ENCODE data around the gene CHAF1A.

The CHAF1A gene

DNA sequence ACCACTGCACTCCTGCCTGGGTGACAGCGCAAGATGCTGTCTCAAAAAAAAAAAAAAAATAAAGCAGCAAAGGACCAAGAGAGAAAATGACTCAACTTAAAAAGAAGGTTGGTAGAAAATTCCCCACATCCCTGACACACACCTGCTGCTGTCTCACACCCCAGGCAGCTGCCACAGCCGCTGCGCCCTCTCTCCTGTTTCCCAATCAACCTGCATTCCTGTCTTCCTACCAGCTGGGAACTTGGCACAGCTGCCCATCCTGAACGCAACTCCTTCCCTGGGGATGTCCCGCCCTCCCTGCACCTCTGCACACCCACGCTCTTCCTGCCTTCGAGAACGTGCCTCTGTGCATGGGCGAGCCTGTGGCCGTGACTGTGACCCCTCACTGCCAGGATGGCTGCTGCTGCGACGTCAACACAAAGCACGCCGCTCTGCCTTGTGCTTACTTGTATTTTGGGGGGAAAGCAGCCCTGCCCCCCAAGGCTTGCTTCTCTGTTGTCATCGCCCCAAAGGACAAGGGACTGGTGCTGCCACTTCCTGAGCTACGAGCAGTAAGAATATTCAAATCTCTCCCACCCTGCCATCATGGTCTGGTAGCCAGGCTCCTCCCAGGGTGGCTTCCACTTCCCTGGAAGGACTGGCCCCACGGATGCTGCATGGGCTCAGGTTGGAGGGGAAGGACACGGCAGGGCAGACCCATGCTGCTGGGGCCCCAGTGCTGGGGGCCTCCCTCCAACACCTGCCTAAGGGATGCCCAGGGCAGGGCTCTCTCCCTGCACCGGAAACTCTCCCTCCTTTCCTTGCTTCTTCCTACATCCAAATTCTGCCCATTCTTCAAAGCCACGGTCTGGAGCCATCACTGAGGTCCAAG lies 22.8 kb upstream of the CHAF1A start:
- peak; percentile 25 for DNase-seq

DNA sequence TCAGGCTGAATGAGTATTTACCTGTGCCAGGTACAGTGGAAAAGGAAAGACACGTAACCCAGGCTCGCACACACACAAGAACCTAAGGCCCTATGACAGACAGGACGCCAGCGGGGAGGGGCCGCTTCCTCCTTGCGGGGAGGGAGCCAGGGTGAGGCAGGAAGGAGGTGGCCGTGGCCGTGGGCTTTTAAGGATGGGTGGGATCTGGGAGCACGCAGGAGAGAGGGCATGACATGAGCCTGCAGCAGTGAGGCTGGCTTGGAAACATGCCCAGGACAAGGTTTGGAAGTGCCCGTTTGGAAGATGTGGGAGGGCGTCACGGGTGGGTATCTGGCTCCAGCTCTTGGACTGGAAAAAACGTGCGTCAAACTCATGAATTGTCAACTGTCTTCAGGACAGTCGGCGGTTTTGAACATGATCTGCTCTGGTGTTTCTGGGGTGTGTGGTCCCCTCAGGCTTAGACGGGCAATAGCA lies 22.1 kb upstream of the CHAF1A start:
- peak; percentile 38 for DNase-seq

DNA sequence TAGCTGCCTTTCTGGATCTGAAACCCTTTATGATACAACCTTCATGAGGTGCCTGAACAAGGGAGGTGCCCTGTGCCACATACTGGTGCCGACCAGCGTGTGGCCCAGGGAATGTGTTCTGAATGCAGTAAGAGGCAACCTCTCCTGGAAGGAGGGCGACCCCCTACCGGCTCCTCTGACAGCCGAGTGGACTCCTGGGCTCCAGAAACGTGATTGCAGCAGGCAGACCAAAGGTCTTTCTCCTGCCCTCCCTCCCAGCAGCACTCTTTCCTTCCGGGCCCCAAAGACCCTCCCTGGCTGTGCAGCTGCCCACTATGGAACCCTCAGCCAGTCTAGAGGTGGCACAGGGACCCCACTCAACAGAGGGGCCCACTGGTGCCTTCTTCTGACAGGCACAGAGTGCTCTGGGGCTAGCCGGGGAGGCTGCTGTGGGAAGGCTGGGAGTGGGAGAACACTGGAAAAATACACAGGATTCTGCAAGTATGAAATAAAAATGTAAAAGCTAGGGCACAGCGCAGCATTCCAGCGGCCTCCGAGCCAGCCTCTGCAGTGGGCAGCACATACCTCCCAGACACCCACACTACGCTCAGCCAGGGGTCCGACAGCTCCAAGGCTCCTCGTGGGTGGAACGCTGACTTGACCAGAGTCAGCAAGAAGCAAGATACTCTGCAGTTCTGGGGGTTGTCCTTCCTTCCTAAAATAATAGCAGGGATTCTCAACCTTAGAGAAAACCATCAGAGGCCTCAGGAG lies 17.0 kb upstream of the CHAF1A start:
- no peak for DNase-seq

DNA sequence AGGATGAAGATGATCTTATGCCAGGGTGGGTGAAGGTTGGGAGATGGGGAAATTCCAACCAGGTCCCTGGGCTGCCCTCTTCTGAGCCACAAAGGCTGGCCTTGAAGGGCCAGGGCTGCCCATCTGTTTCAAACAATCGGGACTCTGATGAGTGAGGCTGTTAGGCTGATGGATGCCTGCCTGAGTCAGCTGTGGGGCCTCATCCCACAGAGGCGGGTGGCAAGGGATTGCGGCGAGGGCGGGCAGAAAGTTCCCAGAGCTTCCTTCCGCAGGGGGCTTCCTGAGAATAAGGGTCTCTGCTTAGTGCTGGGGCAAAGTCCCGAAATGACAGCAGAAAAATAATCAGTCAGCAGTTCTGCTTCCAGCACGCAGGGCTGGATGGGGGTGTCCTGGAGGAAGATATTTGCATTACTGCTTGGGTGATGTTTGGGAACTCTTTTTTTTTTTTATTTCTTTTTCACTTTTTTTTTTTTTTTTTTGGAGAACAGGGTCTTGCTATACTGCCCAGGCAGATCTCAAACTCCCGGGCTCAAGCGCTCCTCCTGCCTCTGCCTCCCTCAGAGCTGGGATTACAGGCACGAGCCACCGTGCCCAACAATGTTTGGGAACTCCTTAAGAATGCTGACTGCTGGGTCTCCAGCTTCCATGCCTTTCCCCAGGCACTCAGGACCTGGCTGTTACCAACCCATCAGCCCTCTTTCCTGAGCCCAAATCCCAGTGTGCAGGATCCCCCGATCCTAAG lies 16.2 kb upstream of the CHAF1A start:
- DNase-seq, result no peak

DNA sequence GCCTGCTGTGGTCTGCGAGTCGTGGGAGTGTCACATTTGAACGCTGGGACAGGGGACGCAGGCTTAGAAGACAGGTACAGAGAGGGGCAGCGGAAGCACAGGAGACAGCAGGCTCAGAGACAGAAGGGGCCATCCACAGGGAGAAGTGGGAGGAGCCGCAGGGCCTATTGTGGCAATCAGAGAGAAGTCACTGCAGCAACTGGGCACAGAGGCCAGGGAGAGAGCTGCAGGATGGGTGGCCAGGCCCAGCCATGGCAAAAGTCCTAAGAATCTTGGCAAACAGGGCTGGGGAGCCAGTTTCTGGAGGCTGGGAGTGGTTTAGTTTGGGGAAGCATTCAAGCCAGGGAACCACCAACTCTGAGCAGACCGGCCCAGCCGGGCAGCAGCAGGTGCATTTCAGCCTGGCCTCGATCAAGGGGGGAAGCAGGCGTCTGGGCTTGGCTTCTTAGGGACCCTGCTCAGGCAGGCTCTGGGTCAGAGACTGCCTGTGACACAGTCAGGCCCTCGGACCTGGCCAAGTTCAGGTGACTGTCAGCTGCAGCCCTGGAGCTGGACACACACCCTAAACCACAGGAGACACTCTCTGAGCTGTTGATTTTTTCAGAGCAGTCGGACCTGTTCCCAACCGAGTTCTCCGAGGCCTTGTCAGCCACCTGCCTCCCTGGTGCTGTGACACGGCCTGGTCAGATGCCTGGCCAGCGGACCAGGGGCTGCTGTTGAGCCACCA lies 13.9 kb upstream of the CHAF1A start:
- DNase-seq, result no peak

DNA sequence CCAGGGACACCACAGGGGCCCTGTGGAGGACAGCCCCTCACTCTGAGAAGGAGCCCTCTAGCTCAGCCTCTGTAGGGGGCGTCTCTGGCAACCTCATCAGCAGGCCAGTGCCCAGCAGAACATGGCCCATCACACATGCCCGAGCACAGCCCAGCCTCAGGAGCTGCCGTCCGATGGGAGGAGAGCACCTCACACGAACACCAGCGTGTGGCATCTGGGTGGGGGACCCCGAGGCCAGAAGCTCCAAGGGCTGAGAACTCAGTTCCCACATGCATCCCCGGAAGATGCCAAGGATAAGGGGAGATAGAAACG lies 13.4 kb upstream of the CHAF1A start:
- DNase-seq, result no peak

DNA sequence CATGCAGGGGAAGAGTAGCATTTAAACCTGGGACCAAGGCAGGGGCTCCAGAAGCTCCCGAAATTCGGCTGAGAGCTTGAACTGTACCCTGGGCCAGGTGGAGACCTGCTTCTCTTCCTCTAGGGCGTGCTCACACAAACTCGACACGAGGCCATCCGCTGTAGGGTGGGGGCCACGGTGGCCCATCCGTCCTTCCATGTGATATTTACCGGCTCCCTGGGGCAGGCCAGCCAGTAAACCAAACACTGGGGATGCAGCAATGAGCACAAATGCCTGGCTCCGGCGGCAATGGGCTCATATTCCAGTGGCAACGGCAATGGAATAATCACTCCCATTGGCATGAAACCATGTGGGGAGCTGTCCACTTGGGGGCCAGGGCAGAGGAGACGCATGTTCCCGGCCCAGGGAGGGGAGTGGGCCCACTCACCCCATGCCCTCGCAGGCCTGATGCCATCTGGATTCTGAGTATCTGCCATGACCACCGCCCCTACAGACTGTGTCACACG lies 12.9 kb upstream of the CHAF1A start:
- DNase-seq, result no peak

DNA sequence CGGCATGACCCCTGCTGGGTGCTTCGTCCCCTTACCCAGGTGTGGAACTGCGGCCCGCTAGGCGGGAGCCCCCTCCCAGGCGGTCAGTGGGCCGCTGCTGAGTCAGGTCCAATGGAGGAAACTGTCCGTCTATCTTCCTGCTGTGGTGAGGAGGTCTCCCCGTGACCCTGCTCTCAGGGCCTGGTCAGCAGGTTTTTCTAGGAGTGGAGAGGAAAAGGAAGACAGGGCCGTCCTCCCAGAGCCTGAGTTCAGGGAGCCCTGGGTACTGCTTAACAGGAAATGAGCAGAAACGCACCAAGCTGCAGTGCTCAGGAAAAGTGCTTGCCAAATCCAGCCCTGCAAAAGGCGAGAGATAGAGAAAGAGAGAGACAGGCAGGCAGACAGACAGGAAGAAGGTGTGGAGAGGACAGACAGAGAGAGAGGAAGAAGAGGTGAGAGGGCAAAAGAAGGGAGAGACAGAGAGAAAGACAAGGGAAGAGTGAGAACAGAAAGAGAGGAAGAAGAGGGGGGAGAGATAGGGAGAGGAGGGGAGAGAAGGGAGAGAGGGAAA lies 12.3 kb upstream of the CHAF1A start:
- no peak for DNase-seq

DNA sequence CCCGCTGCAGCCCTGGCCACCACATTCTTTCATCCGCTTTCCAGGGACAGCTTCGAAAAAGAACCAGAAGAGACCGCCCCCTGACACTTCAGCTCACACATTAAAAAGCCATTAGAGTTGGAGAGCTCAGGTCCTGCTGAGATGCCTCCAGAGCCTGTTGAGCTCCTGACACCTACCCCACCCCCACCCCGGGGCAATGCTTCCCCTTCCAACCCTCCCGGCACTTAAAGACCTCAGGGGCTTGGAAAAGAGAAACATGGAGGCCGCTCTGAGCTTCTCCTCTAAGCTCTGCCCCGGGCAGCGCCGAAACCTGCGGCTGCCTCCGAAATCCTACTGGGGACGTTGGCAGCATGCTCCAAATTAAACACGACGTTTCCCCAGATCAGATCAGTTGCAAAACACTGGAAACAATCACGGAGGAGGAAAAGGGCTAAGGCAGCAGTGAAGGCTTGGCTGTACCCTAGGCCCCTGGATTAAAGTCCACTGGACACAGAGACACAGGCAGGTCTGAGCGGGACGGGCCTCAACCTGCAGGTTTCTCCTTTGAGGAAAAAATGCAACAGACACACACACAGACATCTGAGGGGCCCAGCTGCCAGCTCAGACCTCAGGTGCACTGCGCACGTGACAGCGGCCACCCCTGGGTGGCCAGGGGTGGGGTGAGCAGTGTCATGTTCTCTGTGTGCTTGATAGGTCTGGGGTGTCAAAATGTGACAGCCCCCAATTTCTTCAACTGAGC lies 11.7 kb upstream of the CHAF1A start:
- DNase-seq, result no peak

DNA sequence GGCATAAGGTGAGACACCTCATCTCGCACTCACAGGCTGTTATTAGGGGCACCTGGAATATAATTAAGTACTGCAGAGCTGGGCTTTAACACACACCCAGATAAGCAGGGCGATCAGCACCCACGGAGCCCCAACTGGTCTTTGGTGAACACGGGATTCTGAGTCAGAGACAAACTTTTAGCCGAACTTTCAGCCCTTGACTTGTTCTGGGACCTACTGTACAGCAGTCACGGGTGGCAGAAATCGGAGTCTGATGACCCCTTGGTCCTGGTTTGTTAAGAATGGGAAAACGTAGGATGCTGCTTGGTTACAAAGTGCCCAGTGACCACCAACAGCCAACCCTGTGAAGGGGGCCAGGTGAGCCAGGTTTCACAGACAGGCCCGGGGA lies 11.1 kb upstream of the CHAF1A start:
- no peak for DNase-seq

DNA sequence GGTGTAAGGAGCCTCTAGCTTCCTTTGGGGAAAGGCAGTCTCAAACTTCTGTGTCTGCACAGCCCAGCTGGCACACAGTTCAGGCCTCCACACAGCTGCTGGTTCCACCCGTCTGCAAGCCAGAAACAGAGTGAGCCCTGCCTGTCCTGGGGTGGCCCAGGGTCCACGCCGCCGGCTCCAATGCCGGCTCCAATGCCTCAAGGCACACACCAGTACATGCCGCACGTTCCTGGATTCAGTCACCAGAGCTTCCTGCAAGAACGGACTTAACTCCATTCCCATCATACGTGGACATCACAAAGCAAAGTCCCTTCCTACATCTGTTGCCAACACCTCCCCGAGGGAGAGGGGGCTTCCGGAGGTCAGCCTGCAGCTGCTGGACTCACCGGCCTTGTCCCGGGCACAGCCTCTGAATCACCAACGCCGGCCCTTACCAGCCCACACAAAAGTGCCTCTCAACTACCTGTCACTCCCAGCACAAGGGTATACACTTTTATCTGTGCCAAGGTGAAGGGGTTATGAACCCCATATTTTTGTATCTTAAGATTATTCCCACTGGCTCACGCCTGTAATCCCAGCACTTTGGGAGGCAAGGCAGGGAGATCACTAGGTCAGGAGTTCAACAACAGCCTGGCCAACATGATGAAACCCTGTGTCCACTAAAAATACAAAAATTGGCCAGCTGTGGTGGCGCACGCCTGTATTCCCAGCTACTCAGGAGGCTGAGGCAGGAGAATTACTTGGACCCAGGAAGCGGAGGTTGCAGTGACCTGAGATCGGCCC lies 10.5 kb upstream of the CHAF1A start:
- no peak for DNase-seq

DNA sequence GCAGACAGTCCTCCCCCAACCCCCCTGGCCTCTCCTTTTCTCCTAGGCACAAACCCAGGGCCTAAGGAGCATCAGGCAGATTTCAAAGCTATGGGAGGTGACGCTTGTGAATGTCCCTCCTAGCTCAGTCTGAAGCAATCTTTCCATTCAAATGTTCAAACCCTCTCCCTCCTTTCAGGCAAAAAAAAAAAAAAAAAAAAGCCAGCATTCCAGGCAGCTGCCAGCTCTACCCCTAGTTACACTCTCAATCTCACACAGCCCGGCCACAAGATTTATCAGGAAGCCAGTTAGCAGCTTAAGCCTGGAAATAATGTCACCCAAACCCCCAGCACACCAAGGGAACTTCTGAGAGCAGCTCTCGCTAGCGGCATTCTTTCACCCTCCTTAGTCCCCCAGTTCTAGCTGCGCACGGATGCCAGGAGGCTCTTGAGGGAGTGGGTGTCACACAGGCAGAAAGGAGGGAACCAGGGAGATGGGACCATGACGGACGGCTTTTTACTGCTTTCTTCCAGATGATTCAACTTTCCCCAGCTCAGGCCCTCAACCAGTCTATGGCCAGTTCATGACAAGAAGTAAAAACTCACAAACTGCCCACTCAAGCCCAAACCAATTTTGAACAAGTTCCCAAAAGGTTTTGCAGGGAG lies 8.4 kb upstream of the CHAF1A start:
- no peak for DNase-seq

DNA sequence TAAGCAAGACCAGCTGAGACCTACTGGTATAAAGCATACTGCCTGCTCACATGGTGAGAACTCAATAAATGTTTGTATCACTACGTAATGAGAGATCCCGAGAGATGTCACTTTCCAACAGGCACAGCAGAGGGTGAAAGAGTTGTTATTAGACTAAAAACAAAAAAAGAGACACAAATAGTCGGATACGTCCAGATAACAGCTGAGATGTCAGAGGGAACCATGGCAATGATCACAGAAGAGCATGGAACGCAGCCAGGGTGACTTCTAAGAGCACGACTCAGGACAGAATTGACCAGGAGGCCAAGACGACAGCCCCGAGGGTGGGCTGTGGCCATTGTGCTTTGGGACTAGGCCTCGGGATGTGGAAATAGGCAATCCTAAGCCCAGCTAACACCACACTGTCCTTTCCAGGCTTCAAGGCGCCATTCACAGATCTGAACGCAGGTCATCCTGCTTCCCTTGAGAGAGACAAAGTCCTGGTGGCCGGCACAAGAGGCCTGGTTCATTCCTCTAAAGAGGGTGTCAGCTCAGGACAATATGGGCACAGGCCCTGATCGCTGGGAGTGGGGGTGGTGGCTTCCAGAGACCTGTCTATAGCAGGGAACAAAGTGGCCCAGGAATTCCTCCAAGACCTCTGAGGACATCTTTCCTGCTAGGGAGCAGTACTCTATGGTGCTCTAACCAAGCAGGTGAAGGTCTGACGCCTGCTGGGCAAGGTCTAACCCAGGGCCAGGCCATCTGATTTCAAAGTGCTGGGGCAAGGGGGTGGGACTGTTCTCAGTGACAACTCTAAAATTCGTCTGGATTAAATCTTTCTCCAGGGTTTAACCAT lies 5.3 kb upstream of the CHAF1A start:
- no peak for DNase-seq

DNA sequence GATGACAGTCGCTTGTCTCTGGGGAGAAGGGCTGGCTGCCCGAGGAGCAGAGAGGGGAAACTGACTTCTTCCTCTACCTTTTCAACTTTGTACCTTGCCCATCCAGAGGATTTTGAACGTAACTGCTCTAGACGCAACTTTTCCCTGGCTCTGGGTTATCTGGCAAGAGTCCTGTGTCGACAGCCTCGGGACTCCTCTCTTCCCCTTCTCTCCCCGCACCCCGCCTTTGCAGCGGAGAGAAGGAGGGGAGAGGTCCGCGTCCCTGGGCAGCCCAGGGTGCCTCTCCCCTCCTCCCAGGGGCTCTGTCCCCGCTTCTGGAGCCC lies 2.7 kb upstream of the CHAF1A start:
- DNase-seq, result no peak

DNA sequence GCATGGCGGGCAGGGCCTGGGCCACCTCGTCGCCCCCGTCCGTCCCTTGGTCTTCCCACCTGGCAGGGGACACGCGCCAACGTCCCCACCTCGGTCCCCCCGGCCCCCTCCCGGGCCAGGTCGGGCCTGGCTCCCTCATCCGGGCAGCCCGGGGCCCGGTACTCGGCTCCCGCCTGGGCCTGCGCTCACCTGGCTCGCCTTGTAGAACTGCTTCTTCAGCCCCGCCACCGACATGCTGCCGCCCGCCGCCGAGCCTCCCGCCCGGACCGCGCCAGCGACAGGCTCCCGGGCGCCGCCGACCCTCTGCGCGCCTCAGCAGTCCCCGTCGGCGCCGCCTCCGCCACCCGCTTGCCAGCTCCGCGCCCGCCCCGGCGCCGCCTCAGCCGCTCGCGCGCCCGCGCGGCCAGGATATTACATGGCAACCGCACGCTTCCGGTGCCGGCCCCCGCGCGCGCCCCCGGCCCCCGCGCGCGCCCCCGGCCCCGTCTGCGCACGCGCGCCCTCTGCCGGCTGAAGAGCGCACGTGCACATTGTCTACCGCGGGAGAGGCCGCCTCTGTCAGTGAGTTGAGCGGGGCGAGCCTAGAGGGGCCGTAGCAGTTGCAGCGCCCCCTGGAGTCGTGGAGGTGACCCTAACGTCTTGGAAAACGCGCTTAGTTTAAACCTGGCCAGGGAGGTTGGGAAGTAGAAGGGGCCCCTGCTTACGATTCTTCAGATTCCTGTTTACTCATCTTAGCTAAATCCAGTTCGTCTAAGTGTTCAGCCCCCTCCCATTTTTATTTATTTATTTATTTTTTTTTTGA lies 2.1 kb upstream of the CHAF1A start, which contains the start of gene SH3GL1:
Gene SH3GL1, minus strand, starts transcription at position 413 of the 802 bp plus-strand sequence. Its CDS starts 179 bp downstream, at position 234.
- peak; percentile 92 for DNase-seq

DNA sequence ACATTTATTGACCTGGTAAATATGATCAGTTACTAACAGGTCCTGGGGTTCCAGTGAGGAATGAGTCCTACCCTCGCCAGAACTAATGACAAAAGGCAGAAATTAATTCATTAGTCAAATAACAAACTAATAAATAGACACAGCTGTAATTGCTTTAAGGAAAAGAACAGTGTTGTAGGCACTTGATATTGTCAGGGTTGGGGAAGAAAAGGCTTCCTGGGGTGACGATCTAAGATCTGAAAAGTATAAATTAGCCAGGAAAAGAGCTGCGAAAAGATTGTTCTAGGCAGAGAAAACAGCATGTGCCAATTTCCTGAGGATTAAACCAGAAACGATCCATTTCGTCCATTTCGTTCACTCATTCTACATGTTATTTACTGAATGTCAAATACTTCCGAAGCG lies 670 bp upstream of the CHAF1A start:
- no peak for DNase-seq

DNA sequence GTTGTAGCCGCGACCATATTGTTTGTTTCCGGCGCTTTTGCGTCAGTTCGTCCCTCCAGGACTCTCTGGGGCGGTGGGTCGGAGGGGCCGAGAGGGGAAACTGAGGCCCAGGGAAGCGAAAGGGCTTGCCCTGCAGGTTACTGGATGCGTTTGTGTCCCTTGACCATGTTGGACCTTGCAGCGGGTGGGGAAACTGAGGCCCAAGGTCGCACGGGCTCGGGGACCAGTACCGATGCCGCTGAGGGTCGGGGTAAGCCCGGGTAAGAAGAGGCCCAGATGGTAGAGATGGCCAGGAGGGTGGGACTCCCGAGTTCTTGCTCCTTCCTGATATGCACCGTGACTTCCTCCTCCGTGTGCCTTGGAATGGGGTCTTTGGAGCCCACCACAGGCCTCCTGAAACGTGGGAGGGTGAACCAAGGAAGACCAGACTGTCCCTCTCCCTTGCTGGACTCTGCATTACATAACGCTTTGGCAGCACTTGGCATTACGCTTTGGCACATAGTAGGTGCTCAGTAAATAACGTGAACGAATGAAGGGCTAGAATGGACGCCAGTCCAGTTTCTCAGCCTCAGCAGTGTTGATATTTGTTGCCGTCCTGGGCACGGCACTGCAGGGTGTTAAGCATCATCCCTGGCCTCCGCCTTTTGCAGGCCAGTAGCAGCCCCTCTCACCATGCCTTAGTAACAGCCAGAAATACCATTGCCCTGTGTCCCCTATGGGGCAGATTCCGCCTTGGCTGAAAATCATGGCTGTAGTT lies 743 bp downstream of the CHAF1A start:
- DNase-seq, result no peak

DNA sequence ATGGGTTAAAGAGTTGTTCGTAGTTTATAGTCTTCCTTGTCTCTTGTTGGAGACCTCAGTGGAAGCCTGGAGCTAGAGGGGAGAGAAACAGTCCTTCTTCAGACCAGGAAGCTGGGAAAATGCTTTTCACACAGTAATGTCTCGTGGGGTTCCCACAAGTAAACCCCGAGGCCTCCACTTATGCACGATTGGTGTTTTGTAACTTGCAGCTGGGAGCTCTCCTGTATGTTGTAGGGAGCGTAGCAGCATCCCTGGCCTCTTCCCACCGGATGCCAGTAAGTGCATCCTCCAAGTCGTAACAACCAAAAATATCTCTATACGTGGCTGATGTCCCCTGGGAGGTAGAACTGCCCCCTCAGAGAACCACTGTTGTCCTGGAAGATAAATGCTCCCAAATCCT lies 3.5 kb downstream of the CHAF1A start:
- no peak for DNase-seq
